Measurements from ENCODE around the gene MRPS18A. TPM values are rescaled to one million over a fixed set of nuclear protein-coding genes. Genes with fewer than 3 reads are reported as not detected.

MRPS18A gene
- total RNA-seq, 1 donor from 2014 or later: 56.4 TPM

DNA sequence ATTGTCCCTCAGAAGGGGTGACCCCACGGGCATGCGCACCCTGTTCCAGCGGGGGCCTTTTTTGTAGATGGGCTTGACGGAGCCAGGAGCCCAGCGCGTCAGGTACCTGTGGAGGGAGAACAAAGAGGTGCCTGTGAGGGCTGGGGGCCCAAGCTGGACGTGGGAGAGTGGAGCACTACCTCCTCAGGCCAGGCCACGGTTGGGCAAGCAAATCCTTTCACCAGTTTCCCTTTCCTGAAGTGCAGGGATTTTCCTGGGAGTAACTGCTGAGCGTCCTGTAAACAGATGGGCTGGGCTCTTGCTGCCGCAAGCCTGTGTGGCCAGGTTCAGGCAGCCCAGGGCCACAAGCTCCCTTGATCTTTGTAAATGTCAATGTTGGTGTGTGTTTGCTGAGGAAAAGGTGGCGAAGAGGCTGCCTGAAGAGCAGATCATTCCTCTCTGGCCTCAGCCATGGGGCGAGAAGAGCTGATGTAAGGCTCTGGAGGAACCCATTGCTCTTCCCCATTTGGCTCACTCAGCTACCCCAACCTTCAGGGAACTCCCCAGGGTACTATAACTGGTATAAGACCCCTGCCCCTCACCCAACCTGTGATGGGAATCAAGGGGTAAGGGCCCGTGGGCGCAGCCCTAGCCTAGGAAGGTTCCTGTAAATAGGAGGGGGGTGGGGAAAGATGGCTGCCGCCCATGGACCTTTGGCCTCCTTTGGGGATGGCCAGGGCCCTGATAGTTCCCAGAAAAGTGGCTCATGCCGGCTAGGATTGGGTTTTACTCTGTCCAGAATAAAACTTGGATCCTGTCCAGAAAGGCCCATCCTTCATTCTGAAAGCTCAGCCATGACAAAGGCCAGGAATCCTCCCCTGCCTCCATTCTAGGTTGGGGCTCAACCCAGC is 15.5 kb downstream of the MRPS18A start:
- no peak overlapping the region for H3K4me3 ChIP-seq (ENCODE audit: low read depth, low read length)
- no peak for DNase-seq (ENCODE audit: low read depth)

DNA sequence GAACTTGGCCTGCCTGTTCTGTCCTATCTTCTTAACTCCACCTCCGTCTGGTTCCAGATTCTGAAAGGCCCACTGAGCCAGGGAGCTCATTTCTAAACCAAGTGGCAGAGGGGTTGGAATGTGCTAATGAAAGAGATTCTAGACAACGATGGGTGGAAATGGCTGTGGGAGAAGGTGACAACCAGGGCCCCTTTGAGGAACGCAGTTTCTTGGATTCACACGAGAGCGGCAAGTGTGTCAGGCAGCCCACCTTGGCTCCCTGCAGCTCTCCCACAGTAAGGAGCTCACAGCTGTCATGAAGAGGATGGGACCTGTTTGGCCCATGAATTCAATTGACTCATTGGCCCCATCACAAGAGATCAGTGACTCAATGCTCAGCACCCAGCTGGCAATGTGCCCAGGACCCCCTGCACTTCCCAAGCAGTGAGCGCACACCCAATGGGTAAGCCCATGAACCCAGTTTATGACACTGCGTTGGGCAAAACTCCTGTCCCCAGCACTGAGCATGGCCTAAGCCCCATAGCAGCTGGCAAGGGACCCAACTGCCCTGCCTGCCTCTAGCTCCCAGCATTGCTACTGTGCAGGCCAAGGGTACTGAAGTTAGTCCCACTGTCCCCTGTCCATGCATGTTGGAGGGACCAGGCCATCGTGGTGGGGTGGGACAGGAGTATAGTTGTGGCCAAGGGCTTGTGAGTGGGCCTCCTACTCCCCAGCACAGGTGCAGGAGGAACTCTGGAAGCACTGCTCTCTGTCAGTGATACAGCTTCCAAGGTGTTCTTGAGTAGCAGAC is 16.4 kb downstream of the MRPS18A start:
- no peak for DNase-seq (ENCODE audit: low read depth)
- TF ChIP-seq, protein P1, sequence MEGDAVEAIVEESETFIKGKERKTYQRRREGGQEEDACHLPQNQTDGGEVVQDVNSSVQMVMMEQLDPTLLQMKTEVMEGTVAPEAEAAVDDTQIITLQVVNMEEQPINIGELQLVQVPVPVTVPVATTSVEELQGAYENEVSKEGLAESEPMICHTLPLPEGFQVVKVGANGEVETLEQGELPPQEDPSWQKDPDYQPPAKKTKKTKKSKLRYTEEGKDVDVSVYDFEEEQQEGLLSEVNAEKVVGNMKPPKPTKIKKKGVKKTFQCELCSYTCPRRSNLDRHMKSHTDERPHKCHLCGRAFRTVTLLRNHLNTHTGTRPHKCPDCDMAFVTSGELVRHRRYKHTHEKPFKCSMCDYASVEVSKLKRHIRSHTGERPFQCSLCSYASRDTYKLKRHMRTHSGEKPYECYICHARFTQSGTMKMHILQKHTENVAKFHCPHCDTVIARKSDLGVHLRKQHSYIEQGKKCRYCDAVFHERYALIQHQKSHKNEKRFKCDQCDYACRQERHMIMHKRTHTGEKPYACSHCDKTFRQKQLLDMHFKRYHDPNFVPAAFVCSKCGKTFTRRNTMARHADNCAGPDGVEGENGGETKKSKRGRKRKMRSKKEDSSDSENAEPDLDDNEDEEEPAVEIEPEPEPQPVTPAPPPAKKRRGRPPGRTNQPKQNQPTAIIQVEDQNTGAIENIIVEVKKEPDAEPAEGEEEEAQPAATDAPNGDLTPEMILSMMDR (conservative IDR thresholded peaks at IDR 0.05; ENCODE audit: low read depth, low read length): no peak

More for the DNA sequence above, 15.5 kb downstream of the MRPS18A start:
- TF ChIP-seq, protein P1 (conservative IDR thresholded peaks at IDR 0.05; ENCODE audit: low read depth, low read length): no peak

DNA sequence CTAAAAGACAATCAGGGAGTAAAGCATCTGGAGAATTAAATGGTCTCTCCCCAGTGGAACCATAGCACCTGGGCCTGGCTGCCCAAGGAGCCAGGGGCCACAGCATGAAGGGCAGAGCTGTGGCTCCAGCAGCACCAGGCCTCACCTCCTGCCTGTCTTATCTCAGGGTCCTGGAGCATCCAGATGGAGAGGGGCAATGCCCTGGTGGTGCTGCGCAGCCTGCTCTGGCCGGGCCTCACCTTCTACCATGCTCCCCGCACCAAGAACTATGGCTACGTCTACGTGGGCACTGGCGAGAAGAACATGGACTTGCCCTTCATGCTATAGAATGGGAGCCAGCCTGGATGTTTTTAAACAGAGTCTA is 17.0 kb downstream of the MRPS18A start:
- DNase-seq (ENCODE audit: low read depth): no peak
- TF ChIP-seq, protein P1 (conservative IDR thresholded peaks at IDR 0.05; ENCODE audit: low read depth, low read length): no peak
- no peak overlapping the region for H3K4me3 ChIP-seq (ENCODE audit: low read depth, low read length)

More for the DNA sequence above, 16.4 kb downstream of the MRPS18A start:
- H3K4me3 ChIP-seq (ENCODE audit: low read depth, low read length): no peak overlapping the region

DNA sequence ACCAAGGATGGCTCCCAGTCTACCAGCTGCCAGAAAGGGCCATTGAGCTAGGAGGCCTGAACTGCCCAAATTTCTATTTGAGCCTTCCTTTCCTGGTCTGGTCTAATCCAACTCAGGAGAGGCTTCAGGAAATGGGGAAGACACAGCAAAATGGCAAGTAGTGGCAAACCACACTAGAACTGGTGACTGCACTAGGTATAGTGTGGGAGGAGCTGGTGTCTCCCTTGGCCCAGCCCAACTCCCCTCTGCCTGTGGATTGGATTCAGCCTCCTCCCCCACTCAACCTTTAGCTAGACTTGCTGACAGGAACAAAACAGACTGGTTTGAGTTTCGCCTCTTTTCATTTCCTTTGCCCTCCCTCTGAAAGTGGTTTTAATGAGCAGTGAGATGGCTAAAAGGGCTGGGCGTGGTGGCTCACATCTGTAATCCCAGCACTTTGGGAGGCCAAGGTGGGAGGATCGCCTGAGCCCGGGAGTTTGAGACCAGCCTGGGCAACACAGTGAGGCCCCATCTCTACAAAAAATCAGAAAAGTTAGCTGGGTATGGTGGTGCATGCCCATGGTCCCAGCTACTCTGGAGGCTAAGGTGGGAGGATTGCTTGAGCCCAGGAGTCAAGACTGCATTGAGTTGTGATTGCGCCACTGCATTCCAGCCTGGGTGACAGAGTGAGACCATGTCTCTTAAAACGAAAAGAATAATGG is 17.5 kb downstream of the MRPS18A start:
- H3K4me3 ChIP-seq (ENCODE audit: low read depth, low read length): no peak overlapping the region
- DNase-seq (ENCODE audit: low read depth): no peak
- TF ChIP-seq, protein P1 (conservative IDR thresholded peaks at IDR 0.05; ENCODE audit: low read depth, low read length): no peak

DNA sequence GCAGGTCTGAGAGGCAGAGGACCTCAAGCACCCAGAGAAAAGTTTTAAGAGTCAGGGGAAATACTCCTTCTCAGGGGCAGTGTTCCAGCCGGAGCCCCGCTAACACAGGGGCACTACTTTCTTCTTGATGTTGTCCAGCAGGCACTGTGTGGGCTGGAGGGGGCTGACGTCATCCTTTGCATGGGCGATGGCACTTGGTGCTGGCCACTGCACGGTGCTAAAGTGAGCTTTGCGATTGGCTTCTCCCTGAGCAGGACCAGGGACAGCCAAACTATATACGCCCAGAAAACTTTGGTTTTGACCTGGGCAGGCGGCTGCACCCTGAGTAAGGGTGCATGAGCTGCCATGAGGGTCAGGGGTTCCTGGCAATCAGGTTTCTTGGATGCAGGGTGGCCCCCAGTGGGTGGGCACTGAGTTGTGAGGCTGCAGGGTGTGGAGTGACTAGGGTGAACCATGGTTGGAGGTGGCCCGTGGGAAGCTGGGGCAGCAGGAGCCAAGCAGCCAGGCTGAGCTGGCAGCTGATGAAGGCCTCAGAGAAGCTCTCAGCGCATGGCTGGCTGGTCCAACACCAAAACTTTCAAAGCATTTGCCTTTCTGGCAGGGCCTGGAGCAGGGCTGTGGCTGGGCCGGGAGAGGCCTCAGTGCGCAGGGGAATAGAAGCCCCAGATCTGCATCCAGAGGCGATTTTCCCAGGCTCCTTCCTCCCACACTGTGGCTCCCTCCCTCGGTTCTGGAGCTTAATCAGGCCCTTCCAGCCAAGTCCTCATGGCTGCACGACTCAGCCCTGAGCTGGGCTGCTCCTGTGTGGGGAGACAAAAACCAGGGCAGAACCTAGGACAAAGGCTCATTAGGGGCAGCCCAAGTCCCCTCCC is 18.3 kb downstream of the MRPS18A start:
- no peak for DNase-seq (ENCODE audit: low read depth)
- no peak overlapping the region for H3K4me3 ChIP-seq (ENCODE audit: low read depth, low read length)
- TF ChIP-seq, protein P1 (conservative IDR thresholded peaks at IDR 0.05; ENCODE audit: low read depth, low read length): no peak
